C4-2B (cell line): ENCODE results near the gene THBS2.
"Not testable (repeated sequence)": the region's sequence is repeated elsewhere in the genome, so short reads cannot be mapped to it uniquely, and the experiment has no call there.

Source experiments
- H3K27ac ChIP-seq: fragments of 450-650 bp; 2 replicates; pipeline ENCODE4 v1.5.1; 2017
- CTCF ChIP-seq: fragments of 450-650 bp; conservative IDR thresholded peaks from 2 replicates; pipeline ENCODE4 v1.5.1; 2017; ENCODE audit warnings: mild to moderate bottlenecking
- ZFX ChIP-seq: fragments of 450-650 bp; IDR thresholded peaks from 2 replicates; pipeline ENCODE4 v1.6.1; 2017

Gene THBS2

GRCh38 chr6:169222126-169222525 lies 31.5 kb downstream of the THBS2 start:
- no peak for TF ChIP-seq CTCF
- TF ChIP-seq ZFX = no peak

GRCh38 chr6:169221264-169221663 lies 32.4 kb downstream of the THBS2 start:
- TF ChIP-seq ZFX = no peak
- TF ChIP-seq CTCF = no peak

More at GRCh38 chr6:169222126-169222525, 31.5 kb downstream of the THBS2 start:
- no peak overlapping the region for H3K27ac ChIP-seq

GRCh38 chr6:169220068-169220964 lies 33.3 kb downstream of the THBS2 start:
- no peak overlapping the region for H3K27ac ChIP-seq
- no peak for TF ChIP-seq CTCF
- no peak for TF ChIP-seq ZFX

More at GRCh38 chr6:169221264-169221663, 32.4 kb downstream of the THBS2 start:
- H3K27ac ChIP-seq = no peak overlapping the region

GRCh38 chr6:169217972-169218371 lies 35.7 kb downstream of the THBS2 start:
- TF ChIP-seq ZFX = no peak
- TF ChIP-seq CTCF = no peak
- no peak overlapping the region for H3K27ac ChIP-seq

GRCh38 chr6:169216830-169217229 lies 36.8 kb downstream of the THBS2 start:
- TF ChIP-seq ZFX = no peak
- TF ChIP-seq CTCF = no peak
- no peak overlapping the region for H3K27ac ChIP-seq

GRCh38 chr6:169215201-169215681 lies 38.4 kb downstream of the THBS2 start:
- TF ChIP-seq CTCF (no peak), ZFX (no peak)
- no peak overlapping the region for H3K27ac ChIP-seq

GRCh38 chr6:169214789-169215188 lies 38.9 kb downstream of the THBS2 start:
- H3K27ac ChIP-seq = not testable (repeated sequence)
